ENCODE data around the gene SLC8A1.

SLC8A1 gene

GRCh38 chr2:40220177-40220925 lies 231.5 kb downstream of the SLC8A1 start:
- DNase-seq, result no peak

DNA sequence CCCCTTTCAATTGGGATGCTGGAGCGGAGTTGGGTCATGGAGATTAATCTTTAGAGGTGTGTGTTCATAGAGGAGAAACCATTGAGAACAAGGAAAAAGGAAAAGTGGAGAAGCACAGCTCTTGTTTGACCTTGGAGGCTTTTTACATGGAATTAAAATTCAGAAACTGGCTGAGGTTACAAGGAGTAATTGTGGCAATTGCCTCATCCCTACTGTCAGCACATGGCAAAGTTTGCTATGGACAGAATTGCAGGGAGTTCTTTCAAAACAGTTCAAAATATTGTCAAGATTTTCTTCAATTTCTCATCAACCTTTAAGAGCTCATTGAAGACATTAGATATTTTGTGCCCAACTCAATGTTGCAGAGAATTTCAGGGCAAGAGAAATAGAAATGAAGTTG lies 232.7 kb downstream of the SLC8A1 start:
- DNase-seq, result no peak

DNA sequence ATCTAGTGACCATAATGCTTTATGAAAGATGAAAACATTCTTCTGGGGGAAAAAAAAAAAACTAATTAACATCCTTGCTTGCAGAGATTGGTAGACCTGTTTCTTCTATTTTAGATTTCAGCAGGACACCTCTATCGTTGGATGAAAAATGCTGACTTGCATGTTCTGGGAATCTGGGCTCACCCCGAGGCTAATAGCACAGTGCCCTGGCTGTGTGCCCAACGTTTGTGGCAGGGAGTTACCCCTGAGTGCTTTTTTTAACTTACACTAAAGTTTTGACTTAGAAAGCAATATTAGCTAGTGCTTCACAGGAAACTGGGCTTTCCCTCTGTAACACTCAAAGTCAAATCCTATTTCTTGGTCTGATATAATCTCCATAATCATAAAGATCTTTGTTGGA lies 233.2 kb downstream of the SLC8A1 start:
- DNase-seq, result no peak

GRCh38 chr2:40213619-40214018 lies 238.3 kb downstream of the SLC8A1 start:
- DNase-seq, result no peak

DNA sequence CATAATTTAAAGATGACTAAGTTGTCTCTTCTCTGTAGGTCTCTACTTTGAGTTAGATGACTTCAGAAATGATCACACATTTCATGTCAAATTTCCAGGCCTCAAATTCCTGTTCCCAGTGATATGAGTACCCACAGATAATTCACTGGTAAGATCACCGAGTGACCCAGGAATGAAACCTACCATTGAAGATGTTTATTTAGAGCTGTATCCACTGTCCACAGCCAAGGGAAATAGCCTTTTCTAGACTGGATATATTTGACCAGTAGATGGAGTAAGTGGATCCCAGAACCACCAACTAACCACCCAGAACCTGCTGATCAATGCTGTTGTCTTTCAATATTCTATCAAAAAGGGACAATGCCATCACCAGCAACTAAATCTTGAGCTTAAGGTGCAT lies 238.8 kb downstream of the SLC8A1 start:
- DNase-seq, result no peak

- DNase-seq, result no peak
Measured at GRCh38 chr2:40210968-40211353, 240.9 kb downstream of the SLC8A1 start.

DNA sequence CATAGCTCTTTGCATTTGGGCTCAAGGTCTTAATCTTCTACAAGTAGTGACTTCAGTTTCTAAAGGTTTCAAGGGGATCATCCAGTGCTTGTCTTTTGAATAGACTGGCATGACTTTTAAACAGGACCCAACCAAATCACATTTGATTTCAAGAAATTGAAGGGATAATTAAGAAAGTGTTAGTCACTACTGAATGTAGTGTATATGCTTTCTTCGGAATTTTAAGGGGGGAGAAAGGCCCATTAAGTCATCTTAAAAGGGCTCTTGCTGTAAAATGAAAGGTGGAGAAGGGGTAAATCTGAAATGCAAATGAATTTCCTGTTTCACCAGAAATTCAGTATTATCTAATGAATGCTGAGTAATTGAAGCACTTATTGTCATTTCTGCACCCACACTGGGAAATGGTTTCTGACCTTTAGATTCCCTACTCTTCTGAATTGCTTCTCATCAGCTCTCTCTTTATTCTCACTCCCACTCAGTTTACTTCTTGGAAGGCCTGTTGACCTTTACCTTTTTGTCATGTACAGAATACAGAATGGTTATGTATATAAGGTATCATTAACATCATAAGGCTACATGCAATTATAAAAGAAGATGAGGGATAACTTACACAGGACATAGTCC lies 241.4 kb downstream of the SLC8A1 start:
- DNase-seq, result no peak

DNA sequence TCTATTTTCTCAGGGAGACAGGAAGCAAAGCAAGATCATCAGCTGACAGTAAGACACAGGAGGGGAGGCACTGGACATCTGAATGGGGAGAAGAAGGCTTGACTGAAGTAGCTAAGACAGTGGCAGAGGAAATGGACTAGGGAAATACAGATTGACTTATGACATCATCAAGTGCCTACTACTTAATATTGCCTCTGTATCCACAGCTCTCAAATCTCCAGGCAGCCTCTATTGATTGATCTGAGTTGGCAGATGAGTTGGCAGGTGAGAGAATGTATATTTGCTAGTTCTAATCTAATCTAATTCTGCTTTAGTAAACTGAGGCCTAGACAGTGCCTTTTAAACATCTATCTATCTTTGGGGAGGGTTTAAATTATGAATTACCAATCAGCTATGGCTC lies 242.1 kb downstream of the SLC8A1 start:
- DNase-seq, result no peak

DNA sequence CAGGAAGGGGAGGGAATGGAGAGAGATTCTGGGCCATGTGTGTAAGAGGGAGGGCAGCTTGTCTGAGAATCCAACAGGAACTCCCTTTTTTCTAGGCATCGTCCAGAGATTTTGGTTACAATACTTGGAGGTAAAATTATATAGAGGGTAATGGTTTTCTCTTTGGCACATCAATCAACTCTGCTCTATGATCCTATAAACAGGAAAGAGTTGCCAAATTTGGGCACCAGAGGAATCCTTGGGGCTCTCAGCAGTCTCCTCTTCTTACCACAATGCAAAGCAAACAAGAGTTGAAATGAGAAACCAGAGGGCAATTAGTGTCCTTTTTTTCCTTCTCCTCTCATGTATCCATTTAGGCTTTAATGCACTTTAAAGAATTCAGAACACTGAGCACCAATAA lies 243.4 kb downstream of the SLC8A1 start:
- no peak for DNase-seq

GRCh38 chr2:40204268-40204667 lies 247.6 kb downstream of the SLC8A1 start:
- no peak for DNase-seq

- DNase-seq, result no peak
Measured at GRCh38 chr2:40202798-40203400, 249.0 kb downstream of the SLC8A1 start.

- DNase-seq, result no peak
Measured at GRCh38 chr2:40201425-40201824, 250.5 kb downstream of the SLC8A1 start.

DNA sequence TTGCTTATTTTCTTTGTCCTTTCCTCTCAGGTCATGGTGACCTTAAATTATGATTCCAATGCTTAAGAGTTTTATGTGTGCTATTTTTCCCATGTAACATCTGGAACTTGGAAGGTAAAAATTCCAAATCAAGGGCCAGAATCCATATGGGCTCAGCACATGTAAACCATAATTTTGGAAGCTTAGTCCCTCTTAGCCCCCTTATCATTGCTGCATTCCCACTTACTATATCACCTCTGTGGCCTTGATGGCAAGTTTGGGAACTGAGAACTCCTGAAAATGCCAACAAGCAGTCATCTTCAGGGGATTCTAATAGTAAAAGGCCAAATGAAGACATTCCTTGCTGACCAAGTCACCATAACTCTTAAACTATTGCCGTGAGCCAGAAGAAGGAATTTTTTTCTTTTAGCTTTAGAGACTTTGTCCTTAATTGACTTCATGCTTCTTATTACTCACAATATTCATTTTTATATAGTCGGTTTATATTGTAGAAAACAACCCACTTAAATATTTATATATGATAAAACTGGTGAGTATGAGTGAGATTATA lies 251.4 kb downstream of the SLC8A1 start:
- no peak for DNase-seq

DNA sequence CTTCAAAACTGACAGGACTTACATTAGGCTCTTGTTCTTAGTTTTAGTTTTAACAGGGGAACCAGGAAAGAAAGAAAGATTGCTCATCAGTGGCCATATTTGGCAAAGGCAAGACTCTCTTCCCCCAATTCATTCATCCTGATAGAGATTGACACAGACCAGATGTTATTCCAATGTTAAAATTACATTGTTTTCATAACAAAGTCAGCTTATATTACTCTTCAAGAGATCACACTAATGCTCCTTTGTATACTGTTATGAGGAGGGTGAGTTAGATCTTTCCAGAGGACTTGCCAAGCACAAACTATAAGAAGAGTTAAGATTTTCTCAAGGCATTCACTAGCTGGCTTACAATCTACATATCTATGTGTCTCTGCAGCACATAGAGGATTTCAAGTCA lies 252.1 kb downstream of the SLC8A1 start:
- DNase-seq, result no peak

GRCh38 chr2:40197121-40197520 lies 254.8 kb downstream of the SLC8A1 start:
- DNase-seq, result no peak

DNA sequence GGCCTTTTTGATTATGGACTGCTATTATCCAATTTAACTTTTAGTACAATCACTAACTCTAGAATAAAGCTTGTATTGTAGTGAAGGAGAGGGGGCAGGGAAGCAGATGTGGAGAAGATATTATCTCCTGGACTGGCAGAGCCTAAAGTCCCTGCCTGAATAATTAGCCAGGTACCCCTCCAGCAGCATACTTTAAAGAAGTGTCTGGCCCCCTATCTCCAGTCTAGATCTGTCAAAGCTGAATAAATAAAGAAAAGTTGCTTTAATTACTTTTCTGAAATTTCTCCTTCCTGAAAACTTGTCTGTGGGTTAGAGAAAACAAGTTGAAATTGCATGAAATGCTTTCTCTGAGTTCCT lies 258.2 kb downstream of the SLC8A1 start:
- DNase-seq, result no peak

DNA sequence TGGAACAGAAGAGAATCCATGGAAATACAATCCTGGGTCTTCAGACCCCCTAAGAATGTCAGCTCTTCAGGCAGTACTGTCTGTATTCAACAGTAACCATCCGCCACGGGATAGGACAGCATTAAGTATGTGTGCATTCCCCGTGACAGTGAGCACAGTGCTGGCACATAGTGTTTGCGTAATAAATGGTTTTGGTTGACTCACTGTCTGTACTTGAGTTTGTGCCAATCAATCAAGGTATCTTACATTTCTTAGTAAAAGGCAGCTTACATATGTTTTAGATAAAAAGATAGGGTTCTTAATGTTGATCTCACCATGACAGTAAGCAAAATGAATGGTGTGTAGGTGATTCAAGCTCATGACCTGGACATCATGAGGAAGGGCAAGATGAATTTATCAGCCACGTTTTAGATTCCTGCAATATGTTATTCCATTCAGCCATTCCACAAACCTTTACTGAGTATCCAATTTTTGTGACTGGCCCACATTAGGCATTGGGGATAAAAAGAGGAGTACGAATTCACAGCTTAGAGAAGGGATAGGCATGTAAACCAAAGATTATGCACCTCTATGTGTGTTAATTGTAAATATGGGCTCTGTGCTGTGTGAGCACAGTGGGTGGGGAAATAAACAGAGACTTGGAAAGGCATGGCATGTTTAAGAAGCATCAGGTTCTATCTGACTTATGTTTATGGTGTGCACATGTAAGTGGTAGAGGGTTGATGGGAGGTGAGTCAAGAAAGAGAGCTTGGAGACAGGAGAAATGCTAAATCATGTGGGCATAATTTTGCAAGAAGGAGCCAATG lies 258.8 kb downstream of the SLC8A1 start:
- DNase-seq, result no peak

- no peak for DNase-seq
Measured at GRCh38 chr2:40190457-40190856, 261.4 kb downstream of the SLC8A1 start.

DNA sequence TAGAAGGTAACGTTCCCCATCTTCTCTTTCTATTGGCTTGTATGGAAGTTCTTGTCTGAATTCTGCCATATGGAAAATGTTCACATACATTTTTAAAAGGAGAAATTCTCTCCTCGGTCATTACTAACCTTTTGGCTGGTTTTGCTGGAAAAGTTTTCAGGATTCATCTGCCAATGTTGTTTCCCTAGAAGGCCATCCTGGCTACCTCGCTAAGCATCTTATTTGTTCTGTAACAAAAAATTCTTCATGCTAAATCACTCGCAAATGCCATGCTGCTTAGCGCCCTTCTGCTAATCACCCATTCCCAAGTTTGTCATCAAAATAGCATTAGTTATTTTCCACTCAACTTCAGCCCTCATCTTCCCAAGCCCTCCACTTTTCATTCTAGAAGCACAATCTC lies 262.0 kb downstream of the SLC8A1 start:
- DNase-seq, result no peak

DNA sequence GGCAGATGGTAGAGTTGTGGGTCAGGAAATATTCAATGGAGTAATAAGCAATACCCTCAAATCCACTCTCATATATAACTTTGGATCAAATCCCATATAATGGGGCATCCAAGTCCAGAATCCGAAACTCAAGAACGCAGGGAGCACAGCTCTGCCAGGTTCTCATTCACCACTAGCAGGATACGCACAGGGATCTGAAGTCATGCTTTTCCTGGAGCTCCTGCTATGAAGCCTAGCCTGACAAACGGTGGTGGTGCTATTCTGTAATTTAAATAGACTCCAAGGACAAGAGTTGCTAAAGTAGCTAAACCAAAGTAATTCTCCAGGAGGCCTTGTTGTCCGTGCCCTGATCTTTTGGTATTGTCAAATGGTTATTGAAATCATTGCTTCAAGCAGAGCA lies 264.8 kb downstream of the SLC8A1 start:
- DNase-seq, result no peak

GRCh38 chr2:40184551-40184950 lies 267.3 kb downstream of the SLC8A1 start:
- no peak for DNase-seq

GRCh38 chr2:40181855-40182254 lies 270.0 kb downstream of the SLC8A1 start:
- no peak for DNase-seq

GRCh38 chr2:40179801-40180200 lies 272.1 kb downstream of the SLC8A1 start:
- DNase-seq, result no peak

Data from SHP77 (cell line).